ENCODE measurements around the gene RNF126. TPM values are rescaled to one million over a fixed set of nuclear protein-coding genes. Genes with fewer than 3 reads are reported as not detected.
"Not testable (repeated sequence)": the region's sequence is repeated elsewhere in the genome, so short reads cannot be mapped to it uniquely, and the experiment has no call there.

Gene RNF126
- total and polyA plus RNA-seq, 2 experiments from 2014 or later, result 78.5 to 88.7 TPM

- no peak overlapping the region for H3K4me3 ChIP-seq
- no peak for TF ChIP-seq CTCF (IDR thresholded peaks at IDR 0.05; ENCODE audit: low read depth, low read length)
- no peaks in the 10 kb centered on the region for H3K9me3 ChIP-seq (ENCODE audit: low read depth)
- DNase-seq (ENCODE audit: low read depth in 1 of 2, low spot score in 1 of 2), result no peak
- peaks cover 7% of the 10 kb centered on the region for H3K36me3 ChIP-seq
- H3K27ac ChIP-seq, result no peak overlapping the region
- no peaks in the 10 kb centered on the region for H3K27me3 ChIP-seq
- peaks cover 4% of the 10 kb centered on the region for H3K4me1 ChIP-seq (ENCODE audit: low read depth)
These were observed 32.9 kb downstream of the RNF126 start for GRCh38 chr19:629961-630714.

- H3K4me3 ChIP-seq; DNase-seq (ENCODE audit: low read depth in 1 of 2, low spot score in 1 of 2); H3K9me3 ChIP-seq (ENCODE audit: low read depth); H3K4me1 ChIP-seq (ENCODE audit: low read depth); H3K36me3 ChIP-seq; H3K27me3 ChIP-seq; H3K27ac ChIP-seq: not testable (repeated sequence)
These were observed 33.5 kb downstream of the RNF126 start for GRCh38 chr19:629515-629914.

- Histone ChIP-seq H3K36me3 (peaks cover 7% of the 10 kb centered on the region), H3K27me3 (no peaks in the 10 kb centered on the region), H3K9me3 (ENCODE audit: low read depth) (no peaks in the 10 kb centered on the region), H3K27ac (no peak overlapping the region), H3K4me3 (no peak overlapping the region), H3K4me1 (ENCODE audit: low read depth) (no peaks in the 10 kb centered on the region)
- peak; percentile 34 for TF ChIP-seq CTCF (IDR thresholded peaks at IDR 0.05; ENCODE audit: low read depth, low read length)
- DNase-seq (ENCODE audit: low read depth in 1 of 2, low spot score in 1 of 2), result no peak
These were observed 34.8 kb downstream of the RNF126 start for GRCh38 chr19:628168-628567.

GRCh38 chr19:626566-626965, 36.4 kb downstream of the RNF126 start:
- H3K27me3 ChIP-seq; H3K4me1 ChIP-seq (ENCODE audit: low read depth); H3K9me3 ChIP-seq (ENCODE audit: low read depth); DNase-seq (ENCODE audit: low read depth in 1 of 2, low spot score in 1 of 2); H3K4me3 ChIP-seq; H3K27ac ChIP-seq: not testable (repeated sequence)
- H3K36me3 ChIP-seq, result peaks cover 11% of the 10 kb centered on the region

GRCh38 chr19:625257-625656, 37.8 kb downstream of the RNF126 start:
- H3K4me1 ChIP-seq (ENCODE audit: low read depth), result no peaks in the 10 kb centered on the region
- H3K9me3 ChIP-seq (ENCODE audit: low read depth), result no peaks in the 10 kb centered on the region
- no peaks in the 10 kb centered on the region for H3K27me3 ChIP-seq
- DNase-seq (ENCODE audit: low read depth in 1 of 2, low spot score in 1 of 2), result no peak
- TF ChIP-seq CTCF (IDR thresholded peaks at IDR 0.05; ENCODE audit: low read depth, low read length), result no peak
- no peak overlapping the region for H3K27ac ChIP-seq
- H3K4me3 ChIP-seq, result no peak overlapping the region
- peaks cover 11% of the 10 kb centered on the region for H3K36me3 ChIP-seq

- no peak for DNase-seq (ENCODE audit: low read depth in 1 of 2, low spot score in 1 of 2)
- no peak for TF ChIP-seq CTCF (IDR thresholded peaks at IDR 0.05; ENCODE audit: low read depth, low read length)
- H3K27ac ChIP-seq, result no peak overlapping the region
- H3K36me3 ChIP-seq, result peaks cover 12% of the 10 kb centered on the region
- H3K9me3 ChIP-seq (ENCODE audit: low read depth), result no peaks in the 10 kb centered on the region
- no peaks in the 10 kb centered on the region for H3K4me1 ChIP-seq (ENCODE audit: low read depth)
- H3K27me3 ChIP-seq, result no peaks in the 10 kb centered on the region
- H3K4me3 ChIP-seq, result no peak overlapping the region
These were observed 38.4 kb downstream of the RNF126 start for GRCh38 chr19:624433-625109.

Measured in cardiac muscle cell (in vitro differentiated cells and primary cell).